Neuron (in vitro differentiated cells): ENCODE measurements around the gene LAMC3.

Experiments used
- H2AFZ ChIP-seq: one replicate; pipeline ENCODE4 v1.6.1; 2013; ENCODE audit warnings: low read depth, mild to moderate bottlenecking, inconsistent platforms, low read length, moderate library complexity
- H3K27me3 ChIP-seq: one replicate; pipeline ENCODE4 v1.6.1; 2013; ENCODE audit warnings: low read length; ENCODE audit not compliant: insufficient read depth
- H3K36me3 ChIP-seq: one replicate; pipeline ENCODE4 v1.6.1; 2013; ENCODE audit warnings: low read length; ENCODE audit not compliant: insufficient read depth
- H3K4me1 ChIP-seq: one replicate; pipeline ENCODE4 v1.6.1; 2013; ENCODE audit warnings: low read length; ENCODE audit not compliant: insufficient read depth
- H3K4me3 ChIP-seq: 2 replicates; pipeline ENCODE4 v1.5.1; 2013; ENCODE audit warnings: mild to moderate bottlenecking, low read length, moderate library complexity
- H3K9me3 ChIP-seq: one replicate; pipeline ENCODE4 v1.6.1; 2013; ENCODE audit warnings: low read length

Gene LAMC3

GRCh38 chr9:130982636-130983358 is 26.2 kb upstream of the LAMC3 start:
- Histone ChIP-seq H3K4me3 (no peak overlapping the region), H3K9me3 (no peaks in the 10 kb centered on the region), H3K27me3 (no peaks in the 10 kb centered on the region), H3K36me3 (no peaks in the 10 kb centered on the region), H2AFZ (no peak overlapping the region), H3K4me1 (peaks cover 44% of the 10 kb centered on the region)

GRCh38 chr9:130983359-130983670 is 25.7 kb upstream of the LAMC3 start:
- Histone ChIP-seq H3K9me3 (no peaks in the 10 kb centered on the region), H3K4me3 (no peak overlapping the region), H2AFZ (no peak overlapping the region), H3K27me3 (no peaks in the 10 kb centered on the region), H3K4me1 (peaks cover 46% of the 10 kb centered on the region), H3K36me3 (no peaks in the 10 kb centered on the region)

GRCh38 chr9:130983970-130984369 is 25.0 kb upstream of the LAMC3 start:
- no peak overlapping the region for H3K4me3 ChIP-seq

GRCh38 chr9:130984521-130984920 is 24.5 kb upstream of the LAMC3 start:
- no peak overlapping the region for H2AFZ ChIP-seq
- H3K4me1 ChIP-seq: peaks cover 46% of the 10 kb centered on the region
- no peaks in the 10 kb centered on the region for H3K36me3 ChIP-seq
- H3K4me3 ChIP-seq: no peak overlapping the region
- no peaks in the 10 kb centered on the region for H3K27me3 ChIP-seq
- H3K9me3 ChIP-seq: no peaks in the 10 kb centered on the region

More at GRCh38 chr9:130983970-130984369, 25.0 kb upstream of the LAMC3 start:
- Histone ChIP-seq H3K9me3 (no peaks in the 10 kb centered on the region), H2AFZ (no peak overlapping the region), H3K36me3 (no peaks in the 10 kb centered on the region), H3K27me3 (no peaks in the 10 kb centered on the region), H3K4me1 (peaks cover 46% of the 10 kb centered on the region)

- H3K4me3 ChIP-seq: no peak overlapping the region
- no peaks in the 10 kb centered on the region for H3K36me3 ChIP-seq
- no peaks in the 10 kb centered on the region for H3K9me3 ChIP-seq
- H3K27me3 ChIP-seq: no peaks in the 10 kb centered on the region
- H2AFZ ChIP-seq: no peak overlapping the region
- peaks cover 46% of the 10 kb centered on the region for H3K4me1 ChIP-seq
Measured at GRCh38 chr9:130985029-130985428, 23.9 kb upstream of the LAMC3 start.

GRCh38 chr9:130985606-130986162 is 23.3 kb upstream of the LAMC3 start:
- H3K9me3 ChIP-seq: no peaks in the 10 kb centered on the region
- no peaks in the 10 kb centered on the region for H3K36me3 ChIP-seq
- H3K4me1 ChIP-seq: peaks cover 47% of the 10 kb centered on the region
- H2AFZ ChIP-seq: no peak overlapping the region
- no peak overlapping the region for H3K4me3 ChIP-seq
- H3K27me3 ChIP-seq: no peaks in the 10 kb centered on the region

GRCh38 chr9:130986356-130986965 is 22.5 kb upstream of the LAMC3 start:
- no peak overlapping the region for H3K4me3 ChIP-seq
- peaks cover 47% of the 10 kb centered on the region for H3K4me1 ChIP-seq
- no peaks in the 10 kb centered on the region for H3K27me3 ChIP-seq
- no peak overlapping the region for H2AFZ ChIP-seq
- H3K9me3 ChIP-seq: no peaks in the 10 kb centered on the region
- no peaks in the 10 kb centered on the region for H3K36me3 ChIP-seq

- Histone ChIP-seq H3K9me3 (no peaks in the 10 kb centered on the region), H3K4me3 (no peak overlapping the region), H3K4me1 (peaks cover 47% of the 10 kb centered on the region), H3K36me3 (no peaks in the 10 kb centered on the region), H3K27me3 (no peaks in the 10 kb centered on the region), H2AFZ (no peak overlapping the region)
Measured at GRCh38 chr9:130987054-130987453, 21.9 kb upstream of the LAMC3 start.

GRCh38 chr9:130987738-130988399 is 21.1 kb upstream of the LAMC3 start:
- Histone ChIP-seq H2AFZ (no peak overlapping the region), H3K36me3 (no peaks in the 10 kb centered on the region), H3K4me3 (no peak overlapping the region), H3K27me3 (peaks cover 2% of the 10 kb centered on the region), H3K4me1 (peaks cover 40% of the 10 kb centered on the region), H3K9me3 (no peaks in the 10 kb centered on the region)

- H3K4me1 ChIP-seq: peaks cover 35% of the 10 kb centered on the region
- no peak overlapping the region for H3K4me3 ChIP-seq
Measured at GRCh38 chr9:130988400-130988747, 20.6 kb upstream of the LAMC3 start.

GRCh38 chr9:130988905-130989304 is 20.1 kb upstream of the LAMC3 start:
- Histone ChIP-seq H3K4me3 (no peak overlapping the region), H3K27me3 (peaks cover 2% of the 10 kb centered on the region), H2AFZ (no peak overlapping the region), H3K36me3 (no peaks in the 10 kb centered on the region), H3K4me1 (peaks cover 33% of the 10 kb centered on the region), H3K9me3 (no peaks in the 10 kb centered on the region)

More at GRCh38 chr9:130988400-130988747, 20.6 kb upstream of the LAMC3 start:
- no peak overlapping the region for H2AFZ ChIP-seq
- H3K9me3 ChIP-seq: no peaks in the 10 kb centered on the region
- H3K36me3 ChIP-seq: no peaks in the 10 kb centered on the region
- peaks cover 2% of the 10 kb centered on the region for H3K27me3 ChIP-seq

- Histone ChIP-seq H3K36me3 (no peaks in the 10 kb centered on the region), H3K9me3 (no peaks in the 10 kb centered on the region), H3K4me3 (no peak overlapping the region), H2AFZ (no peak overlapping the region), H3K27me3 (peaks cover 2% of the 10 kb centered on the region), H3K4me1 (peaks cover 28% of the 10 kb centered on the region)
Measured at GRCh38 chr9:130989391-130989790, 19.6 kb upstream of the LAMC3 start.

GRCh38 chr9:130989891-130990290 is 19.1 kb upstream of the LAMC3 start:
- no peak overlapping the region for H3K4me3 ChIP-seq
- H3K4me1 ChIP-seq: peaks cover 24% of the 10 kb centered on the region
- H3K36me3 ChIP-seq: no peaks in the 10 kb centered on the region
- no peaks in the 10 kb centered on the region for H3K9me3 ChIP-seq
- no peak overlapping the region for H2AFZ ChIP-seq
- H3K27me3 ChIP-seq: peaks cover 2% of the 10 kb centered on the region
